ENCODE results near the gene MIPOL1.

DNA sequence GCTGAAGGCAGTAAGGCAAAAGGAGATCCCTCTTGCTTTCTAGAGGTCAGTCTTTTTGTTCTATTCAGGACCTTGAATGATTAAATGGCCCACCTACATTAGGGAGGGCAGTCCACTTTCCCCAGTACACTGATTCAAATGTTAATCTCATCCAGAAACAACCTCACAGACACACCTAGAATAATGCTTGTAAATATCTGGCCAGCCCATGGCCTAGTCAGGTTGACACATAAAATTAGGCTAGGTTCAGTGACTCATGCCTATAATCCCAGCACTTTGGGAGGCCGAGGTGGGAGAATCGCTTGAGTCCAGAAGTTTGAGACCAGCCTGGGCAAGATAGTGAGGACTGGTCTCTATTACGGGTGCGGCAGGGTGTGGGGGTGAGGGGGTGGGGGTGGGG lies 43.5 kb downstream of the MIPOL1 start:
- TF ChIP-seq, protein P1, sequence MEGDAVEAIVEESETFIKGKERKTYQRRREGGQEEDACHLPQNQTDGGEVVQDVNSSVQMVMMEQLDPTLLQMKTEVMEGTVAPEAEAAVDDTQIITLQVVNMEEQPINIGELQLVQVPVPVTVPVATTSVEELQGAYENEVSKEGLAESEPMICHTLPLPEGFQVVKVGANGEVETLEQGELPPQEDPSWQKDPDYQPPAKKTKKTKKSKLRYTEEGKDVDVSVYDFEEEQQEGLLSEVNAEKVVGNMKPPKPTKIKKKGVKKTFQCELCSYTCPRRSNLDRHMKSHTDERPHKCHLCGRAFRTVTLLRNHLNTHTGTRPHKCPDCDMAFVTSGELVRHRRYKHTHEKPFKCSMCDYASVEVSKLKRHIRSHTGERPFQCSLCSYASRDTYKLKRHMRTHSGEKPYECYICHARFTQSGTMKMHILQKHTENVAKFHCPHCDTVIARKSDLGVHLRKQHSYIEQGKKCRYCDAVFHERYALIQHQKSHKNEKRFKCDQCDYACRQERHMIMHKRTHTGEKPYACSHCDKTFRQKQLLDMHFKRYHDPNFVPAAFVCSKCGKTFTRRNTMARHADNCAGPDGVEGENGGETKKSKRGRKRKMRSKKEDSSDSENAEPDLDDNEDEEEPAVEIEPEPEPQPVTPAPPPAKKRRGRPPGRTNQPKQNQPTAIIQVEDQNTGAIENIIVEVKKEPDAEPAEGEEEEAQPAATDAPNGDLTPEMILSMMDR (IDR thresholded peaks at IDR 0.05): no peak
- TF ChIP-seq POLR2A (IDR thresholded peaks at IDR 0.05): no peak

Measured in ovary (tissue), 3 donors.